Type B pancreatic cell (in vitro differentiated cells): ENCODE data around the gene NAA15. TPM values are rescaled to one million over a fixed set of nuclear protein-coding genes. Genes with fewer than 3 reads are reported as not detected.

Experiments
- DNase-seq: peaks from one replicate; pipeline ENCODE4 v3.0.0; 2021; ENCODE audit warnings: mixed read lengths; ENCODE audit not compliant: unreplicated experiment; ENCODE audit errors: extremely low spot score
- H3K27ac Mint-ChIP-seq: 2 replicates; pipeline ENCODE4 v1.8.0; 2021; ENCODE audit warnings: mild to moderate bottlenecking, mixed read lengths
- H3K27me3 Mint-ChIP-seq: 2 replicates; pipeline ENCODE4 v1.8.0; 2021; ENCODE audit warnings: mixed read lengths
- H3K36me3 Mint-ChIP-seq: 2 replicates; pipeline ENCODE4 v1.8.0; 2021; ENCODE audit warnings: mixed read lengths
- H3K4me1 Mint-ChIP-seq: one replicate; pipeline ENCODE4 v1.8.0; 2021; ENCODE audit warnings: mixed read lengths; ENCODE audit not compliant: unreplicated experiment
- H3K4me3 Mint-ChIP-seq: 2 replicates; pipeline ENCODE4 v1.8.0; 2021; ENCODE audit warnings: mild to moderate bottlenecking, mixed read lengths
- H3K9me3 Mint-ChIP-seq: 2 replicates; pipeline ENCODE4 v1.8.0; 2021; ENCODE audit warnings: mixed read lengths
- CTCF ChIP-seq: fragments of 200-600 bp; sonication (generic); conservative IDR thresholded peaks from 2 replicates; pipeline ENCODE4 v1.5.0; 2021; ENCODE audit warnings: antibody characterized with exemption, mild to moderate bottlenecking
- total RNA-seq: library from RNA; stranded (reverse); gene quantifications from 2 replicates; pipeline ENCODE4 v1.2.1, GENCODE V29; 2021; ENCODE audit warnings: low replicate concordance

The NAA15 gene
- total RNA-seq, 1 donor from 2014 or later, result 61.2 TPM

DNA sequence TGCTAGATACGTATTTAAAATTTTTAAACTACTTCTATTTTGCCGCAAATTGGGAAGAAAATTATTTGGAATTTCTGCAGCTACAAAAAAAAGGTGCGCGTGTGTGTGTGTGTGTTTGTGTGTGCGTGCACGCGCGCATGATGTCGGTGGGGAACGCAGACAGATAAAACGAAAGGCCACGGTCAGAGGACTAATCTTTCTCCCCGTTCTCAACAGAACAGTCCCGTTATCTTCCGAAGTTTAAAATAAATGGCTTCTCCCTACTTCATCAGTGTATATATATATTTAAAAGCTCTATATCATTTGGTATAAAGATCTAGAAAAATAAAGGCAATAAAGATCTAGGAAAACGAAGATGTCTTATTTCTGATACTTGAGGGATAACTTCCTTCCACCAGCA, 22.8 kb upstream of the NAA15 start:
- H3K4me3 Mint-ChIP-seq, result peak overlapping the region; percentile 84
- no peak for DNase-seq
- H3K27me3 Mint-ChIP-seq, result peaks cover 42% of the 10 kb centered on the region
- no peaks in the 10 kb centered on the region for H3K9me3 Mint-ChIP-seq
- H3K36me3 Mint-ChIP-seq, result no peaks in the 10 kb centered on the region
- H3K27ac Mint-ChIP-seq, result no peak overlapping the region
- peaks cover 16% of the 10 kb centered on the region for H3K4me1 Mint-ChIP-seq
- no peak for TF ChIP-seq CTCF

- no peak for DNase-seq
These were observed 22.2 kb upstream of the NAA15 start for GRCh38 chr4:139278912-139279759.

GRCh38 chr4:139279760-139280620, 21.3 kb upstream of the NAA15 start, which contains the start of gene MGARP:
Gene MGARP (minus strand): TSS chr4:139280225. CDS start chr4:139280158, 67 bp downstream.
- no peak for DNase-seq
- Mint-ChIP-seq H3K4me1 (peaks cover 16% of the 10 kb centered on the region), H3K27ac (no peak within 1 kb of the TSS), H3K36me3 (no peaks in the 10 kb centered on the region), H3K4me3 (peak within 1 kb of the TSS; percentile 84), H3K9me3 (no peaks in the 10 kb centered on the region), H3K27me3 (peaks cover 42% of the 10 kb centered on the region)
- no peak for TF ChIP-seq CTCF

More at GRCh38 chr4:139278912-139279759, 22.2 kb upstream of the NAA15 start:
- Mint-ChIP-seq H3K27me3 (peaks cover 42% of the 10 kb centered on the region), H3K27ac (no peak overlapping the region), H3K4me3 (peak overlapping the region; percentile 84), H3K4me1 (peaks cover 16% of the 10 kb centered on the region), H3K36me3 (no peaks in the 10 kb centered on the region), H3K9me3 (no peaks in the 10 kb centered on the region)
- no peak for TF ChIP-seq CTCF

GRCh38 chr4:139282065-139282720, 19.1 kb upstream of the NAA15 start:
- Mint-ChIP-seq H3K36me3 (no peaks in the 10 kb centered on the region), H3K4me3 (no peak overlapping the region), H3K4me1 (peaks cover 16% of the 10 kb centered on the region), H3K27me3 (peaks cover 33% of the 10 kb centered on the region), H3K27ac (no peak overlapping the region), H3K9me3 (no peaks in the 10 kb centered on the region)
- no peak for TF ChIP-seq CTCF
- no peak for DNase-seq

- no peak for DNase-seq
- Mint-ChIP-seq H3K27ac (no peak overlapping the region), H3K36me3 (no peaks in the 10 kb centered on the region), H3K27me3 (peaks cover 29% of the 10 kb centered on the region), H3K4me1 (peaks cover 16% of the 10 kb centered on the region), H3K4me3 (no peak overlapping the region), H3K9me3 (no peaks in the 10 kb centered on the region)
- no peak for TF ChIP-seq CTCF
These were observed 18.6 kb upstream of the NAA15 start for GRCh38 chr4:139282721-139283075.
